H9 (cell line): Measurements from ENCODE around the gene INSM2. TPM values are rescaled to one million over a fixed set of nuclear protein-coding genes. Genes with fewer than 3 reads are reported as not detected.

Experiments used
- DNase-seq: peaks from one replicate; pipeline ENCODE4 v3.0.0-alpha.2; 2017
- H2AFZ ChIP-seq: one replicate; pipeline ENCODE4 v1.6.1; 2013; ENCODE audit warnings: mild to moderate bottlenecking, low read length, control low read depth, moderate library complexity
- H2AK5ac ChIP-seq: 2 replicates; pipeline ENCODE4 v1.6.1; 2013; ENCODE audit warnings: low read length, control low read depth, mixed read lengths; ENCODE audit not compliant: insufficient read length
- H2BK120ac ChIP-seq: one replicate; pipeline ENCODE4 v1.6.1; 2013; ENCODE audit warnings: low read depth, mild to moderate bottlenecking, low read length, control low read depth, inconsistent platforms; ENCODE audit not compliant: poor library complexity, severe bottlenecking
- H2BK12ac ChIP-seq: 2 replicates; pipeline ENCODE4 v1.6.1; 2013; ENCODE audit warnings: low read length, control low read depth, mixed read lengths, low read depth; ENCODE audit not compliant: insufficient read length
- H2BK15ac ChIP-seq: 2 replicates; pipeline ENCODE4 v1.6.1; 2013; ENCODE audit warnings: low read depth, low read length, control low read depth
- H2BK20ac ChIP-seq: one replicate; pipeline ENCODE4 v1.6.1; 2013; ENCODE audit warnings: low read depth, mild to moderate bottlenecking, low read length, control low read depth, inconsistent platforms; ENCODE audit not compliant: poor library complexity, severe bottlenecking
- H2BK5ac ChIP-seq: 2 replicates; pipeline ENCODE4 v1.6.1; 2013; ENCODE audit warnings: low read length, control low read depth, mixed read lengths; ENCODE audit not compliant: insufficient read length
- H3K14ac ChIP-seq: 2 replicates; pipeline ENCODE4 v1.6.1; 2013; ENCODE audit warnings: low read length, control low read depth; ENCODE audit not compliant: insufficient read depth
- H3K18ac ChIP-seq: 2 replicates; pipeline ENCODE4 v1.6.1; 2013; ENCODE audit warnings: low read depth, mild to moderate bottlenecking, mixed read lengths, low read length, control low read depth; ENCODE audit not compliant: insufficient read length
- H3K23ac ChIP-seq: 2 replicates; pipeline ENCODE4 v1.6.1; 2013; ENCODE audit warnings: low read length, control low read depth, mixed read lengths, low read depth; ENCODE audit not compliant: insufficient read length
- H3K23me2 ChIP-seq: 2 replicates; pipeline ENCODE4 v1.6.1; 2013; ENCODE audit warnings: low read depth, mild to moderate bottlenecking, mixed read lengths, low read length, control low read depth; ENCODE audit not compliant: insufficient read length, poor library complexity, severe bottlenecking
- H3K27ac ChIP-seq: 2 replicates; pipeline ENCODE4 v1.5.1; 2013; ENCODE audit warnings: low read length, control low read depth, mixed read lengths, low read depth; ENCODE audit not compliant: insufficient read length
- H3K27me3 ChIP-seq: 2 replicates; pipeline ENCODE4 v1.6.1; 2013; ENCODE audit warnings: low read length, control low read depth, inconsistent platforms; ENCODE audit not compliant: insufficient read depth
- H3K4ac ChIP-seq: 2 replicates; pipeline ENCODE4 v1.6.1; 2013; ENCODE audit warnings: low read depth, mild to moderate bottlenecking, control low read depth, inconsistent platforms, low read length, moderate library complexity
- H3K4me1 ChIP-seq: 2 replicates; pipeline ENCODE4 v1.6.1; 2013; ENCODE audit warnings: low read length, control low read depth, inconsistent platforms; ENCODE audit not compliant: insufficient read depth
- H3K4me2 ChIP-seq: 2 replicates; pipeline ENCODE4 v1.6.1; 2013; ENCODE audit warnings: low read length, control low read depth, mixed read lengths; ENCODE audit not compliant: insufficient read length, insufficient read depth
- H3K56ac ChIP-seq: 2 replicates; pipeline ENCODE4 v1.6.1; 2013; ENCODE audit warnings: low read depth, mild to moderate bottlenecking, mixed read lengths, low read length, control low read depth; ENCODE audit not compliant: insufficient read length
- H3K79me1 ChIP-seq: 2 replicates; pipeline ENCODE4 v1.6.1; 2013; ENCODE audit warnings: low read depth, mild to moderate bottlenecking, moderate library complexity, low read length, control low read depth, inconsistent platforms; ENCODE audit not compliant: insufficient read depth, poor library complexity, severe bottlenecking
- H3K79me2 ChIP-seq: 2 replicates; pipeline ENCODE4 v1.6.1; 2013; ENCODE audit warnings: low read length, control low read depth, inconsistent platforms; ENCODE audit not compliant: insufficient read depth
- H3K9ac ChIP-seq: 2 replicates; pipeline ENCODE4 v1.6.1; 2013; ENCODE audit warnings: low read length, control low read depth, mixed read lengths; ENCODE audit not compliant: insufficient read length; ENCODE audit errors: extremely low read depth
- H3K9me3 ChIP-seq: one replicate; pipeline ENCODE4 v1.6.1; 2013; ENCODE audit warnings: low read depth, low read length, inconsistent platforms; ENCODE audit not compliant: control insufficient read depth
- H3T11ph ChIP-seq: one replicate; pipeline ENCODE4 v1.6.1; 2013; ENCODE audit warnings: mild to moderate bottlenecking, low read length, control low read depth, inconsistent platforms
- H4K20me1 ChIP-seq: one replicate; pipeline ENCODE4 v1.6.1; 2013; ENCODE audit not compliant: control insufficient read depth, insufficient read length, insufficient read depth
- H4K5ac ChIP-seq: 2 replicates; pipeline ENCODE4 v1.6.1; 2013; ENCODE audit warnings: low read depth, mild to moderate bottlenecking, mixed read lengths, low read length, control low read depth; ENCODE audit not compliant: insufficient read length
- H4K8ac ChIP-seq: replicated peaks from 2 replicates; pipeline ENCODE4 v1.6.1; 2013; ENCODE audit warnings: low read length, control low read depth, mixed read lengths, low read depth; ENCODE audit not compliant: insufficient read length
- H4K91ac ChIP-seq: 2 replicates; pipeline ENCODE4 v1.6.1; 2013; ENCODE audit warnings: low read depth, mild to moderate bottlenecking, moderate library complexity, mixed read lengths, low read length, control low read depth; ENCODE audit not compliant: insufficient read length
- H3K27ac Mint-ChIP-seq, 3 experiments: 2 replicates in 2 of 3; 3 replicates in 1 of 3; pipeline ENCODE4 v1.8.0; 2020 to 2021; ENCODE audit warnings: mixed read lengths in 3 of 3, mild to moderate bottlenecking in 1 of 3, moderate library complexity in 1 of 3
- H3K27me3 Mint-ChIP-seq: 2 replicates; pipeline ENCODE4 v1.8.0; 2021; ENCODE audit warnings: low read depth, mild to moderate bottlenecking, moderate library complexity, mixed read lengths
- H3K36me3 Mint-ChIP-seq, 3 experiments: 2 replicates in 2 of 3; 3 replicates in 1 of 3; pipeline ENCODE4 v1.8.0; 2020 to 2021; ENCODE audit warnings: low read depth in 3 of 3, mixed read lengths in 3 of 3; ENCODE audit not compliant: insufficient read depth in 1 of 3
- H3K4me1 Mint-ChIP-seq, 2 experiments: 2 replicates each; pipeline ENCODE4 v1.8.0; 2020; ENCODE audit warnings: mixed read lengths in 2 of 2
- H3K4me3 Mint-ChIP-seq, 2 experiments: 2 replicates in 1 of 2; 3 replicates in 1 of 2; pipeline ENCODE4 v1.8.0; 2020 to 2021; ENCODE audit warnings: mild to moderate bottlenecking in 2 of 2, mixed read lengths in 2 of 2, moderate library complexity in 1 of 2
- H3K9me3 Mint-ChIP-seq, 2 experiments: 2 replicates in 1 of 2; 3 replicates in 1 of 2; pipeline ENCODE4 v1.8.0; 2020; ENCODE audit warnings: mild to moderate bottlenecking in 2 of 2, mixed read lengths in 2 of 2, moderate library complexity in 1 of 2
- CTCF ChIP-seq: fragments of 200-600 bp; sonication (generic); conservative IDR thresholded peaks from 3 replicates; pipeline ENCODE4 v1.8.0; 2021; ENCODE audit warnings: antibody characterized with exemption, mild to moderate bottlenecking
- total RNA-seq: library from RNA; stranded (reverse); gene quantifications from 2 replicates; pipeline ENCODE4 v1.2.1, GENCODE V29; 2021

The INSM2 gene
- total RNA-seq, 1 experiment from 2014 or later, result not detected

- no peak overlapping the region for H2AK5ac ChIP-seq
- H3K27ac ChIP-seq, result no peak overlapping the region
- no peak for TF ChIP-seq CTCF
- H3K4me1 ChIP-seq, result no peaks in the 10 kb centered on the region
- no peak overlapping the region for H4K91ac ChIP-seq
- no peaks in the 10 kb centered on the region for H3K79me1 ChIP-seq
- no peak overlapping the region for H2BK15ac ChIP-seq
- no peak overlapping the region for H2AFZ ChIP-seq
- no peaks in the 10 kb centered on the region for H3K9me3 ChIP-seq
- H2BK5ac ChIP-seq, result no peak overlapping the region
- no peaks in the 10 kb centered on the region for H3K27me3 ChIP-seq
- Mint-ChIP-seq H3K36me3 (peaks cover 0 to 8% (median 3%) of the 10 kb centered on the region in 3 experiments; a peak in 4 of 7 replicates), H3K27me3 (peaks cover 4% of the 10 kb centered on the region; the same call in 1 of the 2 replicates), H3K4me1 (no peaks in the 10 kb centered on the region), H3K4me3 (no peak overlapping the region), H3K9me3 (peaks cover 15 to 20% of the 10 kb centered on the region in 2 experiments; a peak in 4 of 5 replicates), H3K27ac (no peak overlapping the region)
- H3K18ac ChIP-seq, result no peak overlapping the region
- DNase-seq, result no peak
- H3K56ac ChIP-seq, result no peak overlapping the region
- no peak overlapping the region for H3K23ac ChIP-seq
- no peak overlapping the region for H3K4me2 ChIP-seq
- H3T11ph ChIP-seq, result no peak overlapping the region
- no peak overlapping the region for H4K8ac ChIP-seq
- H3K79me2 ChIP-seq, result no peaks in the 10 kb centered on the region
- no peak overlapping the region for H3K4ac ChIP-seq
- no peaks in the 10 kb centered on the region for H4K20me1 ChIP-seq
- H3K14ac ChIP-seq, result no peak overlapping the region
- H2BK120ac ChIP-seq, result no peak overlapping the region
- H3K9ac ChIP-seq, result no peak overlapping the region
- H2BK12ac ChIP-seq, result no peak overlapping the region
- no peaks in the 10 kb centered on the region for H3K23me2 ChIP-seq
- H4K5ac ChIP-seq, result no peak overlapping the region
- H2BK20ac ChIP-seq, result no peak overlapping the region
Observed at GRCh38 chr14:35495278-35495677, 38.7 kb upstream of the INSM2 start.
